Endothelial cell of umbilical vein (primary cell): ENCODE measurements around the gene ENGASE. TPM values are rescaled to one million over a fixed set of nuclear protein-coding genes. Genes with fewer than 3 reads are reported as not detected.

Experiments used
- BruUV-seq: library from RNA; stranded (reverse); fragments of 400-500 nt; replicated peaks from 2 replicates; lab custom pipeline; 2021; lab: Mats Ljungman, UMichigan
- CTCF ChIA-PET: fragments of 300-600, 350-600 bp; sonication (Branson Sonifier 250); formaldehyde crosslinking; loops from one replicate; lab custom pipeline; 2021; ENCODE audit warnings: antibody characterized with exemption, inconsistent platforms; lab: Charles Lee
- POLR2A ChIA-PET: fragments of 300-600, 350-600 bp; sonication (Branson Sonifier 250); formaldehyde crosslinking; loops from one replicate; lab custom pipeline; 2021; ENCODE audit warnings: antibody characterized with exemption, inconsistent platforms; lab: Charles Lee
- DNase-seq: peaks from one replicate; pipeline ENCODE4 v3.0.0-alpha.2; 2011; ENCODE audit warnings: low read depth, low spot score
- FAIRE-seq: peaks from 2 replicates; lab custom pipeline; 2011; peaks lifted over from hg19 to GRCh38; lab: Jason Lieb, UNC
- H2AFZ ChIP-seq: 2 replicates; pipeline ENCODE4 v1.6.0; 2012; ENCODE audit warnings: low read depth, low read length, control low read depth, inconsistent platforms
- H3K27ac ChIP-seq: 2 replicates; pipeline ENCODE4 v1.5.1; 2011; ENCODE audit warnings: low read depth, mild to moderate bottlenecking, control low read depth, low read length, moderate library complexity; ENCODE audit not compliant: insufficient read depth
- H3K27me3 ChIP-seq, 2 experiments: 2 replicates each; pipeline versions ENCODE4 v1.6.0 to v1.6.1; 2011; ENCODE audit warnings: low read length in 2 of 2, mixed read lengths in 1 of 2; ENCODE audit not compliant: control insufficient read depth in 2 of 2, insufficient read depth in 2 of 2
- H3K36me3 ChIP-seq, 2 experiments: 2 replicates in 1 of 2; 3 replicates in 1 of 2; pipeline ENCODE4 v1.5.1; 2011; ENCODE audit warnings: low read length in 2 of 2, mild to moderate bottlenecking in 1 of 2, moderate library complexity in 1 of 2; ENCODE audit not compliant: control insufficient read depth in 2 of 2, insufficient read depth in 2 of 2; ENCODE audit errors: extremely low read depth in 1 of 2
- H3K4me1 ChIP-seq: 3 replicates; pipeline ENCODE4 v1.5.1; 2011; ENCODE audit warnings: mild to moderate bottlenecking, low read length; ENCODE audit not compliant: control insufficient read depth, insufficient read depth; ENCODE audit errors: extremely low read depth
- H3K4me2 ChIP-seq: 2 replicates; pipeline ENCODE4 v1.6.1; 2011; ENCODE audit warnings: low read length, control low read depth, mixed read lengths; ENCODE audit not compliant: insufficient read depth
- H3K4me3 ChIP-seq, 3 experiments: fragments of 200-600 bp in 1 of 3; sonication (generic), shearing (Covaris generic) in 1 of 3; replicated peaks in 1 of 3; 2 replicates each; pipeline ENCODE4 v1.5.1; 2011 to 2016; ENCODE audit warnings: control low read depth in 3 of 3, low read length in 3 of 3, mild to moderate bottlenecking in 2 of 3, inconsistent platforms in 1 of 3, low read depth in 1 of 3, moderate library complexity in 1 of 3; ENCODE audit not compliant: insufficient read depth in 1 of 3
- H3K79me2 ChIP-seq: 2 replicates; pipeline ENCODE4 v1.6.0; 2012; ENCODE audit warnings: low read length, inconsistent platforms; ENCODE audit not compliant: control insufficient read depth, insufficient read depth
- H3K9ac ChIP-seq: replicated peaks from 2 replicates; pipeline ENCODE3; 2011; ENCODE audit warnings: low read length, control low read depth; ENCODE audit not compliant: insufficient read depth; ENCODE audit errors: extremely low read depth
- H3K9me1 ChIP-seq: replicated peaks from 3 replicates; pipeline ENCODE4 v1.6.0; 2011; ENCODE audit warnings: mild to moderate bottlenecking, low read length; ENCODE audit not compliant: control insufficient read depth, insufficient read depth; ENCODE audit errors: extremely low read depth
- H3K9me3 ChIP-seq: replicated peaks from 2 replicates; pipeline ENCODE4 v1.5.1; 2012; ENCODE audit warnings: low read length, inconsistent platforms; ENCODE audit not compliant: control insufficient read depth, insufficient read depth
- H4K20me1 ChIP-seq: replicated peaks from 2 replicates; pipeline ENCODE3; 2011; ENCODE audit warnings: mild to moderate bottlenecking, low read length; ENCODE audit not compliant: control insufficient read depth, insufficient read depth; ENCODE audit errors: extremely low read depth
- EZH2 ChIP-seq: IDR thresholded peaks from 2 replicates; pipeline ENCODE4 v1.6.1; 2012; ENCODE audit warnings: borderline replicate concordance, low read depth, mild to moderate bottlenecking, moderate library complexity, low read length, inconsistent platforms; ENCODE audit not compliant: severe bottlenecking
- FOS ChIP-seq: IDR thresholded peaks from 2 replicates; pipeline ENCODE4 v1.6.1; 2011; ENCODE audit warnings: mild to moderate bottlenecking, low read length, moderate library complexity, borderline replicate concordance; ENCODE audit not compliant: insufficient read depth
- GATA2 ChIP-seq: IDR thresholded peaks from 2 replicates; pipeline ENCODE4 v1.7.0; 2011; ENCODE audit warnings: low read depth, mild to moderate bottlenecking, moderate library complexity, mixed read lengths, low read length; ENCODE audit not compliant: insufficient read length, insufficient read depth
- JUN ChIP-seq: IDR thresholded peaks from 2 replicates; pipeline ENCODE4 v1.6.1; 2011; ENCODE audit warnings: borderline replicate concordance, low read depth; ENCODE audit not compliant: insufficient read length, insufficient read depth
- MYC ChIP-seq: IDR thresholded peaks from one replicate; pipeline ENCODE4 v1.6.1; 2011; ENCODE audit warnings: mild to moderate bottlenecking, low read depth, low read length
- POLR2A ChIP-seq: IDR thresholded peaks from 2 replicates; pipeline ENCODE4 v1.6.1; 2012; ENCODE audit warnings: low read depth, mild to moderate bottlenecking, control low read depth, low read length
- POLR2AphosphoS5 ChIP-seq: IDR thresholded peaks from 2 replicates; pipeline ENCODE4 v1.6.1; 2012; ENCODE audit warnings: low read depth, mild to moderate bottlenecking, control low read depth, low read length, moderate library complexity; ENCODE audit not compliant: insufficient read depth
- dilution Hi-C: fragments of 300-500 bp; cut with MboI; formaldehyde crosslinking; loops from one replicate; pipeline ENCODE4 v1.15.0; 2019; ENCODE audit warnings: low sequenced_read_pairs; ENCODE audit not compliant: extremely low pct_ligation_motif_present
- intact Hi-C: fragments of 100-400 bp; cut with micrococcal nuclease; formaldehyde crosslinking; loops from one replicate; pipeline ENCODE4 v1.10.0; 2022
- polyA plus RNA-seq, 4 experiments: library from polyadenylated mRNA; depleted of rRNA in 3 of 4; stranded (reverse) in 3 of 4; unstranded in 1 of 4; fragments of >200 nt; gene quantifications; 2 replicates each; pipeline versions ENCODE4 v1.2.1 to v1.2.3, GENCODE V29; 2011 to 2012; ENCODE audit warnings: missing spikeins in 1 of 4
- total RNA-seq: library from RNA; stranded (reverse); gene quantifications from 2 replicates; pipeline ENCODE4 v1.2.3, GENCODE V29; 2021
- TF ChIP-seq, protein P1 (sequence below), 2 donors: IDR thresholded peaks; 1 replicate in 1 of 2; 2 replicates in 1 of 2; pipeline ENCODE4 v1.5.1; 2011; ENCODE audit warnings: low read length in 2 of 2, mild to moderate bottlenecking in 2 of 2, moderate library complexity in 2 of 2, control low read depth in 1 of 2, inconsistent platforms in 1 of 2, low read depth in 1 of 2; ENCODE audit not compliant: insufficient read depth in 1 of 2; ENCODE audit errors: extremely low read depth in 1 of 2
- TF ChIP-seq, protein P2 (sequence below): IDR thresholded peaks from 2 replicates; pipeline ENCODE4 v1.6.1; 2011; ENCODE audit not compliant: insufficient read depth, insufficient read length

The ENGASE gene
- total and polyA plus RNA-seq, 2 donors (not counting 3 experiments of a cell fraction or from before 2014, with no cell fraction given) = 13.7 to 20.8 TPM

DNA sequence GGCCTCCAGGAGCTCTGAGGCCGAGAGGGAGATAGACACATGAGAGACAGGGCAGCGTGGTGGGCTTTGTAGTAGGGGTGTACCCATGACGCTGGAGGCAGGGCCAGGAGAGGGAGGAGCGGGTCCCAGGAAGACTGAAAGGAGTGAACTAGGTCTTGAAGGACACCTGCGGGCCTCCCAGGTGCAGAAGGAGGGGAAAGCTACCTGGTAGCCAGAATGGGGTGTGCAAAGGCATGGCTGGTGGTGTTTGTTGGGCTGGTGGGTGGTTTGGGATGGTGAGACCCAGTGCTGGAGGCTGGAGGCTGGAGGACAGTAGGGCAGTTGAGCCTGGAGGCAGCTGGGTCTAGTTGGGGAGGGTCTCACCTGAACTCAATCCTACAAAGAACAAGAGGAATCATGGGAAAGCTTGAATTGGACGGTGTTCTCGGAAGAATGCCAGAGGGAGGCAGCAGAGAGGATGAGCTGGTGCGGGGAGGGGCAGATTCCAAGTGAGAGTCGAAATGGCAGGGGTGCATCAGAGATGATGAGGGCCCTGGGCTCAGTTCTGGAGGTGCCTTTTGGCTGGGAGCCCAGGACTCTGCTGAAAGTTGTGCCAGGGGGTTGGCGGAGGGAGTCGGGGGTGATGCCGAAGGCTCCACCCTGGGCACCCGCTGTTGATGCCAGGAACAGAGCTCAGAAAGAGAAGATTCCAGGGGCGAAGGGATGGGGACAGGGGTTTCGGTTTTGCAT, 29.5 kb upstream of the ENGASE start:
- POLR2A ChIA-PET = no interaction called here
- Histone ChIP-seq H3K9me1 (no peaks in the 10 kb centered on the region), H3K9me3 (no peaks in the 10 kb centered on the region), H3K4me3 (no peak overlapping the region), H3K36me3 (no peaks in the 10 kb centered on the region), H3K79me2 (no peaks in the 10 kb centered on the region), H3K27ac (no peak overlapping the region), H3K9ac (no peak overlapping the region), H4K20me1 (no peaks in the 10 kb centered on the region), H2AFZ (no peak overlapping the region), H3K4me2 (no peak overlapping the region), H3K4me1 (no peaks in the 10 kb centered on the region), H3K27me3 (no peaks in the 10 kb centered on the region)
- no peak for TF ChIP-seq FOS
- no peak for TF ChIP-seq POLR2AphosphoS5
- TF ChIP-seq POLR2A = no peak
- TF ChIP-seq MYC = no peak
- TF ChIP-seq, protein P1, sequence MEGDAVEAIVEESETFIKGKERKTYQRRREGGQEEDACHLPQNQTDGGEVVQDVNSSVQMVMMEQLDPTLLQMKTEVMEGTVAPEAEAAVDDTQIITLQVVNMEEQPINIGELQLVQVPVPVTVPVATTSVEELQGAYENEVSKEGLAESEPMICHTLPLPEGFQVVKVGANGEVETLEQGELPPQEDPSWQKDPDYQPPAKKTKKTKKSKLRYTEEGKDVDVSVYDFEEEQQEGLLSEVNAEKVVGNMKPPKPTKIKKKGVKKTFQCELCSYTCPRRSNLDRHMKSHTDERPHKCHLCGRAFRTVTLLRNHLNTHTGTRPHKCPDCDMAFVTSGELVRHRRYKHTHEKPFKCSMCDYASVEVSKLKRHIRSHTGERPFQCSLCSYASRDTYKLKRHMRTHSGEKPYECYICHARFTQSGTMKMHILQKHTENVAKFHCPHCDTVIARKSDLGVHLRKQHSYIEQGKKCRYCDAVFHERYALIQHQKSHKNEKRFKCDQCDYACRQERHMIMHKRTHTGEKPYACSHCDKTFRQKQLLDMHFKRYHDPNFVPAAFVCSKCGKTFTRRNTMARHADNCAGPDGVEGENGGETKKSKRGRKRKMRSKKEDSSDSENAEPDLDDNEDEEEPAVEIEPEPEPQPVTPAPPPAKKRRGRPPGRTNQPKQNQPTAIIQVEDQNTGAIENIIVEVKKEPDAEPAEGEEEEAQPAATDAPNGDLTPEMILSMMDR (IDR thresholded peaks at IDR 0.05; ENCODE audit: extremely low read depth in 1 of 2, insufficient read depth in 1 of 2, low read depth in 1 of 2, low read length in 2 of 2) = no peak
- TF ChIP-seq EZH2 = no peak
- TF ChIP-seq, protein P2, sequence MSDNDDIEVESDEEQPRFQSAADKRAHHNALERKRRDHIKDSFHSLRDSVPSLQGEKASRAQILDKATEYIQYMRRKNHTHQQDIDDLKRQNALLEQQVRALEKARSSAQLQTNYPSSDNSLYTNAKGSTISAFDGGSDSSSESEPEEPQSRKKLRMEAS = no peak
- no peak for TF ChIP-seq GATA2
- no peak for TF ChIP-seq JUN
- dilution Hi-C loops (no loop called here), intact Hi-C loops (no loop called here)
- FAIRE-seq (no peak), DNase-seq (no peak)
- CTCF ChIA-PET = interaction anchor here (0.6 to 3.3 kb wide), 34 partner anchors 8 to 666 kb away, joined by 3 to 109 read pairs (median 6); partner anchors contain the start of genes CANT1 and ENGASE
- BruUV-seq = no TSS peak
